A204.1 (cell line): ENCODE results near the gene SYT17.

ENCODE experiments used
- FAIRE-seq: peaks from 2 replicates; lab custom pipeline; 2012; peaks lifted over from hg19 to GRCh38; lab: Jason Lieb, UNC

SYT17 gene, protein sequence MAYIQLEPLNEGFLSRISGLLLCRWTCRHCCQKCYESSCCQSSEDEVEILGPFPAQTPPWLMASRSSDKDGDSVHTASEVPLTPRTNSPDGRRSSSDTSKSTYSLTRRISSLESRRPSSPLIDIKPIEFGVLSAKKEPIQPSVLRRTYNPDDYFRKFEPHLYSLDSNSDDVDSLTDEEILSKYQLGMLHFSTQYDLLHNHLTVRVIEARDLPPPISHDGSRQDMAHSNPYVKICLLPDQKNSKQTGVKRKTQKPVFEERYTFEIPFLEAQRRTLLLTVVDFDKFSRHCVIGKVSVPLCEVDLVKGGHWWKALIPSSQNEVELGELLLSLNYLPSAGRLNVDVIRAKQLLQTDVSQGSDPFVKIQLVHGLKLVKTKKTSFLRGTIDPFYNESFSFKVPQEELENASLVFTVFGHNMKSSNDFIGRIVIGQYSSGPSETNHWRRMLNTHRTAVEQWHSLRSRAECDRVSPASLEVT

DNA sequence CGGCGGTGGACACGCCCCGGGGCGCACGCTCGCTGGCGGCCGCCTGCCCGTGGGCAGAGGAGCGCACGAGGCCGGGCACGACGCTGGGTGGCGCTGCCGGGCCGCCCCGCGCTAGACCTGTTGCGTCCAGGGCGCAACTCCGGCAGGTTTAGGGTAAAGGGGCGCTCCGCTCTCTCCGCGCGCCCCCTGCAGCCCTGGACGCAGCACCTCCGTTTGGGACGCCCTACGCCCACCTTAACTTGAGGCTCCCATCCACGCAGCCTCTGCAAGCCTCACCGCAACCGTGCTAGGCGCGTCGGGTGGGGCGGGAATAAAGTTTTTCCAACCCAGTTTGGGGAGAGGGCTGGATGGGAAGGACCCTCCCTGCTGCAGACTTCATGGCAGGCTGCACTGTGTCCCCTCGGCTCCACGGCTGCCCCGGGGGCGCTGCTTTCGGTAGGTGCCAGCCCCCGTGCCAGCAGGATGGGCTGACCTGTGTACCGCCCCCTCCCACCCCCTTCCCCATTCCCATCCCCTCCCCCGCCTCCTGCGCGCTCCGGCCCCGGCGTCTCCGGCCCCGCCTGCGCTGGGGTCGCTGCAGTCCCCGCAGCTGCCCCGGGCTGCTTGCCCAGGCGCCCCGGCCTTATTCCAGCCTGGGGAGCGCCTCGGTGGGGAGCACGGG is at the start of gene SYT17:
Gene SYT17, plus strand, starts transcription at position 531 of the 661 bp plus-strand sequence. CDS start 407 bp downstream, outside the sequence.
- FAIRE-seq: no peak

DNA sequence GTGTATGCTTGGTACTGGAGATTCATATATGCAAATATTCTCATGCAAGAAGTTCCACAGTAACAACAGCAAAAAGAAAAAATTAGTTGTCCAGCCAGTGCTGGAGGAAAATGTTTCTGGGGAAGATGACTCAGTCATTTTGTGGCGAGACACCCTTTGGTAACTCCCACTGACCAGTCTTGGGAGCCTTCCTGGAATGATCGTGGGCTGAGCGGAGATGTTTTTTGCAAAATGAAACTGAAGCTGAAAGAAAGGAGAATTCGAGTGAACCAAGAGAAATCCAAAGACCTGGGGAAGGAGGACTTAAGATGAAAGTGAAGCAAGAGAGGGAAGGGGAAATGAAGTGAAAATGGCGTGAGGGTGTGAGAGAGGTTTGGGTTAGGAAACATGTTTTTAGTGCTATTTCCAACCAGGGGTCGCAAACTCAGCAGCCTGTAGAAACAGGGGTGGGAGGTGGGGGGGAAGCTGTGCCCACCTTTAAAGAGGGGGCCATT is 49.1 kb upstream of the SYT17 start:
- FAIRE-seq: no peak

DNA sequence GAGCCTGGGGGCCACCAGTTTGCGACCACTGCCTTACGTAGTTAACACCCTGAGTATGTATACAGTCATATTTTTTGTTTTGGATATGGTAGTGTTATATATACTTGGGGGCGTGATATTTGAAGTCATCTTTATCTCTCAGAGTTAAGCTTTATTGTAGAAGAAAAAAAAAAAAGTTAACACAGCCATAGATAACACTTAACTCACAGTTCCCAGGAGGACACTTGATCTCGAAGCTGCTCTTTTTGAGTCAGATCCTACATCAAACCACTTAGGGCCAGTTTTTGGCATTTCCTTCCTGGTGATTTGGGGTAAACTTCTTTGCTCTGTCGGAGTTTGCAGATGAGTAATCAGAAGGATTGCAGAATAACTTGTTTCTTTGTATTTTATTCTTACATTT is 48.5 kb upstream of the SYT17 start:
- FAIRE-seq: no peak

DNA sequence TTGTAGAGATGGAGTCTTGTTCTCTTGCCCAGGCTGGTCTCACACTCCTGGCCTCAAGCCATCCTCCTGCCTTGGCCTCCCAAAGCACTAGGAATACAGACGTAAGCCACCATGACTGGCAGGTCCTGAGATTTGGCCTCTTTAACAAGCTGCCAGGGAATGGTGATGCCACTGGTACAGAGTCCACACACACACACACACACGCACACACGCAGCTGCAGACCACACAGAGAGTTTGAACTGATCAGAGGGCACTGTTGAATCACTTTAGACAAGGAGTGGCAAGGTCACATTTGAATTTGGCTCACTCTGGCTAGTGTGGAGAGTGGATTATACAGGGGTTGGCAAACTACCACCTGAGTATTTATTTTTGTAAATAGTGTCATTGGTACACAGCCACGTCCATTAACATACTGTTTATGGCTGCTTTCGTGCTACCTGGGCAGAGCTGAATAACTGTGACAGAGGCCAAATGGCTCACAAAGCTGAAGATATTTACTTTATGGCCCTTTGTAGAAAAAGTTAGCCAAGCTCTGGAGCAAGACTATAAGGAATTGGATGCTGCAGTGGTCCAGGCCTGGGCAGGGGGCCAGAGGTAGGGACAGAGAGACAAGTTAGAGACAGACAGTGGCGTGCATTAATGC is 44.4 kb upstream of the SYT17 start:
- FAIRE-seq: no peak

DNA sequence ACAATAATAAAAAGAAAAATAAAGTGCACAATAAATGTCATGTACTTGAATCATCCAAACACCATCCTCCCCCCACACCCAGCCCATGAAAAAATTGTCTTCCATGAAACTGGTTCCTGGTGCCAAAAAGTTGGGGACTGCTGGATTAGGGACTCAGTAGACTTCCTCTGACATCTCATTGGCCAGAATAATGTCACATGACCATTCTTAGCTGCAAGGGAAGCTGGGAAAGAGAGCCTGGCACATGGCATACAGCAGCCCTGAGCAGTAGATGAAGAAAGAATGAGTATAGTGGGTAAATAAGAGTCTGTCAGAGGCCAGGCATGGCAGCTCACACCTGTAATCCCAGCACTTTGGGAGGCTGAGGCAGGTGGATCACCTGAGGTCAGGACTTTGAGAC is 41.7 kb upstream of the SYT17 start:
- no peak for FAIRE-seq

DNA sequence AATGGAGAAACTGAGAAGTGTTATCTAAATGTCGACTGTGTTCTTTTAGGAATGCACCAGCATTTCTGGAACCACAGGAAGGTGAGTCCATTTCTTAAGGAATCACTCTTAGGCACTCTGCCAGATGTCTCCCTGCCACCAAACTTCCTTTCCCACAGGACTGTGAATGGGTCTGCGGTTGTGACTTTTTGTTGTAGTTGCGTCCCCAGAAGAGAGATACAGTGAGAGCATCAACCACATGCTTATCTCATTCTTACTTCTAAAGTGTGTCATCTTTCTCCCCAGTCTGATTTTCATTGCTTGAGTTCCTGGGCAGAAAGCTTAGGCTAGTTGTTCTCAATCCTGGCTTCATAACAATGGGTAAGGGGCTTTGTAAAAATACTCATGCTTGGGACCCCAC is 40.8 kb upstream of the SYT17 start:
- no peak for FAIRE-seq

DNA sequence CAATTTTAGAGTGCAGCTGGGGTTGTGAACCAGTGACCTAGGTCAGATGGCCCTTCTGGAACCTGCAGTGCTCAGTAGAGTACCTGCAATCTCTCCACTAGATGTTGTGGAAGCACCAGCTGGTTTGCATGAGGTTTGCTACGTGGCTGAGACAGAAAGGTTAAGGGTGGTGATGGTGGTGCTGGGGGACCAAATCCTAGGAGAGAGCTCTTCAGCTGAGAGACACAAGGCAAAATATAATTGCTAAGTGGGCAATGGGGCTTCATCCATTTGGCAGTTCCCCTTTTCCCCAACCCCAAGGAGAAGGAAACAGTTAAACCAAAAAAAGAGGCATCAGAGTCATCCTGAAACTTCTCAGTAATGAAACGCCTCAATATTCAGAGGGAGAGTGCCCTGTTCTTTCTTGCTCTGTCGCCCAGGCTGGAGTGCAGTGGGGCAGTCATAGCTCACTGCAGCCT is 40.3 kb upstream of the SYT17 start:
- FAIRE-seq: no peak

DNA sequence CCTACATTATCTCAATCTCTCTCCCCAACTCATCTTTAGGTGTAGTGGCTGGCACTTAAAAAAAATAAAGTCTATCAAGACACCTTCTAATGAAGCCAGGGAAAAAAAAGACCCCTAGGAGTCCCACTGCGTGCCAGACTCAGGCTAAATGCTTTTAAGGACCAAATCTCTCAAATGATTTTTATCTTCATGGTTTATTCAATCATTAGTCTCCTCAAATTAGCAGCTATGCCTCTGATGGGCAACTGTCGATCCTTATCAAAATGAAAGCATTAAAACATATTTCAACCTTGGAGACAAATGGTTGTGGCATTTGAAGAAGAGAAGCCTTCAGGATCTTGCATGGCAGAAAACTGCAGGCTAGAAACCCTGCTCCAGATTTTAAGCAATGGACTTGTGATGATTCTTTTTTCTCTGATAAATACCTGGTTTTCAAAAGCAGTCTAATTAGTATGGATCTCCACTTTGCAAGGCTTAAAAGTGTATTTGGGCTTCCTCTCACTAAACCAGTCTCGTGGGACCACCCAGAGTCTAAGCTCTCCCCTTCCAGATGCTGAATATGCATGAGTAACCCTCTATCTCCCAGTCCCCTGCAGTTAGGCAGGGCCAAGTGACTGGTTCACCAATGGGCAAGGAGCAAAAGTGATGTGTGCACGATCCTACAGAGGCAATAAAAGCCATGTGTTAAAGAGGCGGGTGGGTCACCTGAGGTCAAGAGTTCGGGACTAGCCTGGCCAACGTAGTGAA is 39.4 kb upstream of the SYT17 start:
- no peak for FAIRE-seq

DNA sequence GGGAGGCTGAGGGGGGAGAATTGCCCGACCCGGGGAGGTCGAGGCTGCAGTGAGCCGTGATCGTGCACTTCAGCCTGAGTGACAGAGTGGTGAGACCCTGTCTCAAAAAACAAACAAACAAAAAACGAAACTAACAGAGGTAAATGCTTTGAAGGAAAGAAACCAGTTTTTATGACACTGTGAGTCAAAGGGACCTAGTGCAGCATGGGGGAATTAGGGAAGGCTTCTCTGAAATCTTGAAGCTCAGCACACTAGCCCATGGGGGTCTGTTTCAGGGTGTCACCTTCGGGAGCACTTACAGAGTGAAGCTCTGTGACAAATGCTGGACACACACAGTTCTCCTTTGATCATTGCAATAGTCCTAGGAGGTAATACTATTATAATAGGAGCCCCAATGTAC is 37.7 kb upstream of the SYT17 start:
- no peak for FAIRE-seq

DNA sequence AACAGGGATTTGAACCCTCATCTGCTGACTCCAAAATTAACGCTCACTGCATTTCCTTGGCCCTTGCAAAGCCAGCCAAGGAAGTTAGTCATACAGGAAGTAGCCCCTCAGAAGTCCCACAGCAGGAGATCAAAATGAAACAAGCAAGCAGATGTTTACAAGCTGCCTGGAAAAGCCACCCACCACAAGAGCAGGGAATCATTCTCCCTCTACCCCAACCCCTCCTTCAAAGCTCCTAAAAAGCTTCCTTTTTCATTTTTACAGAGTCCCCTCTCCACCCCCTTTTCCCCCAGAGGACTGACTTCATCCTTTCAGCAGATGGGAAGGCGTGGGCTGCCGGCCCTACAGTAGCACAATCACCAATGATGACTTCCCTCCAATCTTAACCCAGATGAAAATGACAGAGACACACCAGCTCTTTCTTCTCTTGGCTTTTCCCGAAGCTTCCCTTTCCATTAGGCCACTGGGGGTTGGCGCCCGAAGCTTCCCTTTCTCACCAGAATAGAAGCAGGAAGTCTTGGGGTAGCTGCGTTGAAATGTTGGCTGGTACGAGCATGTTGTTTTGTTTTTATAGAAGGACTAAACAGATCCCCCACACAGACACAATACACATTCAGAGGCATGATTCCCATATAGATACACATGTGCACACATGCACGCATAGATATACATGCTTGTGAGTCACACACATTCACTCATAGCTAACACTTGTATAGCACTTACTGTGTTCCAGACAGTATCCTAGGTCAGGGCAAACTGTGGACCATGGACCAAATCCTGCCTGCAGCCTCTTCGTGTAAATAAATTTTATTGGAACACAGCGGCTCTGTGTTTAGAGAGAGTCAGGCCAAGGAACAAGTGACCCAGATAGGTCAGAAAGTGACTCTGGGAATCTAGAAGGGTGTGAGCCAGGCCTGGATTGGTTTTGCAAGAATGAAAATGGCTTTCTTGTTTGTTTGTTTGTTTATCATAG is 36.9 kb upstream of the SYT17 start:
- FAIRE-seq: no peak

DNA sequence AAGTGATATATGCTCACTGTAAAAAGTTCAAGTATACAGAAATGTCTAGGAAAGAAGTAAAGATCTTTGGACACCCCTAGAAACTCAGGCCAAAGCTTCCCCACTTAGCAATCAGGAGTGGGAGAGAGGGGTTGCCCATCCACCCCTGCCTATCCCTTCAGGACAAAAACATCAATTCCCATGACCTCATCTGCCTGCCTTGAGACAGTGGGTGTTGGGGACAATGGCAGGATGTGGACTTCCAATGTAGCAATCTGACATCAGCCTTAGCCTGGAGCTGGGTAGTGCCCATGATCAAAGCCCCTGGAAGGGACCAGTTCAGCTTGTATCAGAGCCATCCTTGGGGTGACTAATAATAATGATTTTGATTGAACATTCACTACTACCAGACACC is 36.2 kb upstream of the SYT17 start:
- no peak for FAIRE-seq

DNA sequence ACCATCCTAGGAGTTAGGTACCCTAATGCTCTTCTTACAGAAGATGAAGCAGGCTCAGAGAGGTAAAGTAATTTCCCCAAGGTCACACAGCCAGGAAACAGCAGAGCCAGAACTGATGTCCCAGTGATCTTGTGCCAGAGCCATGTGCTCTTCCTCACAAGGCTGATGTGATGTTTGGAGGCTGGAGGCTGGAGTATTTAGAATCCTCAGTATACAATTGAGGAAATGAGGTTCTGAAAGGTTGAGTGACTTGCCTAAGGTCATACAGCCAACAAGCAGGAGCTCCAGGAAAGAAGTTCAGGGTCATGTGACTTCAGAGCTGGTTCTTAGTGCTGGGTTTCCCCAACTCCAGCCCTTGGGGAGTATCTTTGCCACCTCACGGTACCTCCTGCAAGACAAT is 35.8 kb upstream of the SYT17 start:
- FAIRE-seq: no peak

DNA sequence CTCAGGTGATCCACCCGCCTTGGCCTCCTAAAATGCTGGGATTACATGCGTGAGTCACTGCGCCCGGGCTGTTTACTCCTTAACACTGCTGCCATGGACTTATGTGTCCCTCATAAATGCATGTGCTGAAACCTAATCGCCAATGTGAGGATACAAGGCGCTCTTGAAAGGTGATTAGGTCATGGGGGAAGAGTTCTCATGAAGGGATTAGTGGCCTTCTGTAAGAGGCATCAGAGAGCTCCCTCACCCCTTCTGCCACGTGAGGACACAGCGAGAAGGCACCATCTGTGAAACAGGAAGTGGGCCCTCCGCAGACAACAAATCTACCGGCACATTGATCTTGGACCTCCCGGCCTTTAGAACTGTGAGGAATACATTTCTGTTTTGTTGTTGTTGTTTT is 35.1 kb upstream of the SYT17 start:
- no peak for FAIRE-seq

DNA sequence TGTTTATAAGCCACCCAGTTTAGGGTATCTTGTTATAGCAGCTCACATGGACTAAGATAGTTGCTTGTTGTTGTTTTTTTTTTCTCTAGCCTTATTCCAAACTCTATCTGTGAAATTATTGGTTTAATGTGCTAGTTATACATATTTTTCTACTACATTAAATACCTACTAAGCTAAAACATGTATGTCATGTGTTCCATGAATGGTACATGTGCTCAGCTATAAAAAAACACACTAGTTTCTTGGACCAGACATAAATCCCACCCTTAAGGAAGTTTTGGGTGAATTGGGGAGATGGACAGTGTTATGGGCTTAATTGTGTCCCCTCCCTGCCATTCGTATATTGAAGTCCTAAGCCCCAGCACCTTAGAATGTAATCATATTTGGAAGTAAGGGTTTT is 34.4 kb upstream of the SYT17 start:
- FAIRE-seq: no peak

DNA sequence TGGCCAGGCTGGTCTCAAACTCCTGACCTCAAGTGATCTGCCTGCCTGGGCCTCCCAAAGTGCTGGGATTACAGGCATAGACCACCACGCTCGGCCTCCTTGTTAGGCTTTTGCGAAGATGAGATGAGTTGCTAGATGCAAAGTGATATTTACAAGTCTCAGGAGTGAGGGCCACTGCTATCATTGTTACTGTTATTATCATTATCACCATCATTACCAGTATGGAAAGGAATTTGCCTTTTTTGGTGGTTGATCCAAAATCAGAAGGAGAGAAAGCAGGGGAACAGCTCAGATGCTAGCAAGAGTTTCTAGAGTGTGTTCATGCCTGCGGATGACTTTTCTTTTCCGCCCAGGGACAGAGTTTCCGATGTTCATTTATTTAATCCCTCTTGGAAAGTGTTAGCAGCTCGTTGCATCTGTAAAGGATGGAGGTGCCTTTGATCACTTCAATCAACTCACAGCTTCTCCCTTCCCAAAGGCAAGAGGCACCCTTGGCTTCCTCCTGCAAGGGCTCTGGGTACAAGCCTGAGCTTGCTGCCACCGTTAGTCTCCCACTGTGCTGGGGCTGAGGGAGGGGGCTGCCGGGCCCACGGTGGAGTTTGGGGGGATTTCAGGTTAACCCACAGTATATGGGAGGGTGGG is 32.7 kb upstream of the SYT17 start:
- FAIRE-seq: no peak

DNA sequence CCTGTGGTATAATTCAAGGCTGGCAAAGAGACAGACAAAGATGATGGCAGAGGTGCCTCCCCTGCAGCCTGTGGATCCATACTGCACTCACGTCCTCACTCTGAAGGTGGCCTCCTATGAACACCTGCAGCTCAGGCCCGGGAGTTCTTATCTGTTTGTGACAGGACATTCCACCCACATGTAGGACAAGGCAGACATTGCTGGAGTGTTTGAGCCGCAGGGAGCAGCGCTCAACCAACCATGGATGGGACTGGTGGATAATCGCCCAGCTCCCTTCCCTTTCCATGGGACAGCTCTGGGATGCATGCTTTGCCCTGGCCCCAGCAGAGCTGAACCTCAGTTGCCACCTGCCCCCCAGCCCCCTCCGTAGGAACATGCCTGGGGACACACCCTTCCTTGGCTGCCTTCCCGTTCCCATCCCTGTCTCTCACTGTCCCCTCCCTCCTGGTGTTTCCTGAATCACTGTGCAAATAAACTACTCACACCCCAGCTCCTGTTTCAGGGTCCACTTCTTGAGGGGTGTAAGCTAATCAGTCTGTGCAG is 32.1 kb upstream of the SYT17 start:
- no peak for FAIRE-seq

DNA sequence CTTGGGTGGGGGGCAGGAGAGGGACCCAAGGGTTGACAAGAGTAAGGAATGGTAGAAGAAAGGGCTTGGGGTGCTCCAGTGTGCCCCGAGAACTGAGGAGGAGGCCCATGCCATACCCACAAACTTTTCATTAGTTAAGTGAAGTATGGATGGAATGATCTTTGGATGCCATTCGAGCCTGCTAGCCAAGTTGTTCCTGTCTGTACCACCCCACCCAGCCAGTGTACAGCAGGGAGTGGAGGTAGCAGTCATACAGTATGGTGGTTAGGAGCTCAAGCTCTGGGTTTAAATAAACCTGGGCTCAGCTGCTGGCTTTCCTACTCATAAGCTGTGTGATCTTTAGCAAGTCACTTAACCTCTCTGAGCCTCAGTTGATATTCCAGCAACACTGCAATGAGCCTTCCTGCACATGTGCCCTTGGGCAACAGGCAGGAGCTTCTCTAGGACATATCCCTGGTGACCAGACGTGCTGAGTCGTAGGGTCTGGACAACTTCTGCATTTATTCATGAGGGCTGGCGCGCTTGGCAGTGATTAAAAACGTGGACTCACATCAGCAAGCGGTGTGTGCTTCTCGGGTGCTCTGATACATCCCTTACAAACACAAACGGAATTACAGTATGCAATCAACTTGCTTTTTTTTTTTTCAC is 31.4 kb upstream of the SYT17 start:
- no peak for FAIRE-seq

DNA sequence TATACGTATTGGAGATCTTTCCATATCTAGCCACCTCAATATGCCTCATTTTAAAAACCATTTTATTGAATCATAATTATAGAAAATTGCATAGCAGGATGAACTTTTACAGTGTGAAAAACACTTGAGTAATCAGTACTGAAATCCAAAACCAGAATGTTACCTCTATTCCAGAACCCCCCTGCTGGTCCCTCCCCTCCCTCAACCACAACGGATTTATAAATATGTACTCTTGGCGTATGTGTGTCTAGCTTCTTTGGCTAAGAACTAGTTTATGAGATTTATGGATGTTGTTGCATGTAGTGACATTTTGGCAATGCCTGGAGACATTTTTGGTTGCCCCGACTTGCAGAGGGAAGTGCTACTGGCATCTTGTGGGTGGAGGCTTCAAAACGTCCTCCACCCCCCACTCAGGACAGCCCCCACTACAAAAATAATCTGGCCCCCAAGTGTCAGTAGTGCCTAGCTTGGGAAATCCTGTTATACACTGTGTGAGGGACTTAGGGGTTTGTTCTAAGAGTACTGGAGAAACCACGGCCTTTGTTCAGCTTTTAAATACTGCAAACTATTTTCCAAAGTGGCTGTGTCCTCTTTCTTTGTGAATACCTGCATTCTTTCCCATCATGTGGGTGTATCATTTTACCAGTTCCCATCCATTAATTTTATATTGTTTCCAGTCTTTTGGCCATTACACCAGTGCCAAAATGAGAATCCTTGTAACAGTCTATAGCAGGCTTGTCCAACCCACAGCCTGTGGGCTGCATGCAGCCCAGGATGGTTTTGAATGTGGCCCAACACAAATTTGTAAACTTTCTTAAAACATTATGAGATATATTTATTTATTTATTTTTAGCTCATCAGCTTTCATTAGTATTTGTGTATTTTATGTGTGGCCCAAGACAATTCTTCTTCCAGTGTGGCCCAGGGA is 30.6 kb upstream of the SYT17 start:
- no peak for FAIRE-seq

DNA sequence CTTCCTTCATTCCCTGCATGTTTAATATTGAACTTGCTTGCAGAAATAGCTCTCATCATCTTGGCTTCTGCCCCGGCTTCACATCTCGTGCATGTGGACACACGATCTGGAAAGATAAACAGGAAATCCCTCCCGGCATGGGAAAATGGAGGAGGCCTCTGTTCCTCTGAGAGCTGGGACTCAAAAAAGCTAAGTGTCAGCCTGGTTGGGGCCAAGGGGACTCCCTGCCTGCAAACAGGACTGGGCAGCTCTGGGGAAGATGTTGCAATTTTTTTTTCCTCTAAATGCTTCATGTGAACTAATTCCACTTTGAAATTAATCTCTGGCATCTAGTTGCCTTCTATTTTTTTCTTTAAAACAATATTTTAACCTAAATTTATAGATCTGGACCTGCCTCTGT is 29.4 kb upstream of the SYT17 start:
- FAIRE-seq: no peak
